Activated naive CD4-positive, alpha-beta T cell treated with Interleukin-2 at 50 U/mL for 16 hours (primary cell): Measurements from ENCODE around the gene AMZ1.

ENCODE experiments used
- DNase-seq: peaks from one replicate; pipeline ENCODE4 v3.0.0-alpha.2; 2020

AMZ1 gene

GRCh38 chr7:2651847-2652735 lies 35.9 kb upstream of the AMZ1 start:
- DNase-seq: no peak

DNA sequence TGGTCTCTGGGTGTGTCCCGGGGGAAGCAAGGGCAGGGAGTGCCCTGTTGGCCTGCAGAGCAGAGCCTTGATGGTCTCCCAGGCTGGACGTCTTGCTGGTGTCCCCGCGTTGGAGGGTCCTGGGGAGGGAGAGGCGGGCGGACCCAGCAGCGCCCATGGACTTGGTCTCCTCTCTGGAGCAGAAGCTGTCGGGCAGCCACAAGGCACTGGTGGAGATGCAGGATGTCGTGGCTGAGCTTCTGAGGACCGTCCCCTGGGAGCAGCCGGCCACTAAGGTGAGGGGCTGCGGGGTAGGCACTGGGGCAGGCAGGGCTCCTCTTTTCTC lies 35.3 kb upstream of the AMZ1 start:
- no peak for DNase-seq

DNA sequence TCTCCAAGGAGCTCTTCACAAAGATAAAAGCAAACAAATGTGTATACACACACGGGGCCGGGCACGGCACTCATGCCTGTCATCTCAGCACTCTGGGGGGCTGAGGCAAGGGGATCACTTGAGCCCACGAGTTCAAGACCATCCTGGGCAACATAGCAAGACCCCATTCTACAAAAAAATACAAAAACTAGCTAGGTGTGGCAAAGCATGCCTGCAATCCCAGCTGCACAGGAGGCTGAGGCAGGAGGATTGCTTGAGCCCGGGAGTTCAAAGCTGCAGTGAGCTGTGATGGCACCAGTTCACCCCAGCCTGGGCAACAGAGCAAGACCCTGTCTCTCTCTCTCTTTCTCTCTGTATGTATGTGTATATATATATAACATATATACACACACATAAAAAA lies 33.9 kb upstream of the AMZ1 start:
- DNase-seq: no peak

GRCh38 chr7:2655870-2656614 lies 32.0 kb upstream of the AMZ1 start:
- DNase-seq: no peak

GRCh38 chr7:2657208-2657607 lies 30.8 kb upstream of the AMZ1 start:
- no peak for DNase-seq

DNA sequence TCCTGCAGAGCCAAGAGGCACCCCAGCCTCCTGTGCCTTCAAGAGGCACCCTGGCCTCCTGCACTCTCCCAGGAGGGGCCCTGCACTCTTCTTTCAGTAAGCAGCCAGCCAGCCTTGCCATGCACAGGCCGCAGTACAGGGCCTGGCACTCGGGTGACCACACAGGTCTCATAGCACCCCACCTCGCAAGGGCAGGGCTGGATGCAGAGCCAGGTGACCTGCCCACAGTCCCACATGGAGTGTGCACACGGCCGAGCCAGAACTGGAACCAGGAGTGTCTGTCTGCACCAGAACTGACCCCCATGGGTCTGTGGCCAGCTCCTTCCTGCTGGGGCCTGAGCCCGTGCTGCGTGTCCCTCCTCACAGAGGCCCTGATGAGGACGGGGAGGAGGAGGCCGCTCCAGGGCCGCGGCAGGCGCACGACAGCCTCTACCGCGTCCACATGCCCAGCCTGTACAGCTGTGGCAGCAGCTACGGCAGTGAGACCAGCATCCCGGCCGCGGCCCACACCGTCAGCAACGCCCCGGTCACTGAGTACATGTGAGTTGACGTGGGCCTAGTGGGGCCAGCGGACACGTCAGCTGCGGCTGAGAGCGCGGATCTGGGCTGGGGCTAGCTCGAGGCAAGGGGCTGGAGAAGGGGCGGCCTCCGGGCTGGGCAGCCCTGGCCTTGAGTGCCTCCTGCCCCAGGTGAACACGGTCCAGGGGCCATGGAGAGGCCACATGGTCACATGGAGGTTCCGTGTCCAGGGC lies 29.9 kb upstream of the AMZ1 start:
- no peak for DNase-seq

- DNase-seq: no peak
These were observed 29.1 kb upstream of the AMZ1 start for GRCh38 chr7:2658941-2659340.

DNA sequence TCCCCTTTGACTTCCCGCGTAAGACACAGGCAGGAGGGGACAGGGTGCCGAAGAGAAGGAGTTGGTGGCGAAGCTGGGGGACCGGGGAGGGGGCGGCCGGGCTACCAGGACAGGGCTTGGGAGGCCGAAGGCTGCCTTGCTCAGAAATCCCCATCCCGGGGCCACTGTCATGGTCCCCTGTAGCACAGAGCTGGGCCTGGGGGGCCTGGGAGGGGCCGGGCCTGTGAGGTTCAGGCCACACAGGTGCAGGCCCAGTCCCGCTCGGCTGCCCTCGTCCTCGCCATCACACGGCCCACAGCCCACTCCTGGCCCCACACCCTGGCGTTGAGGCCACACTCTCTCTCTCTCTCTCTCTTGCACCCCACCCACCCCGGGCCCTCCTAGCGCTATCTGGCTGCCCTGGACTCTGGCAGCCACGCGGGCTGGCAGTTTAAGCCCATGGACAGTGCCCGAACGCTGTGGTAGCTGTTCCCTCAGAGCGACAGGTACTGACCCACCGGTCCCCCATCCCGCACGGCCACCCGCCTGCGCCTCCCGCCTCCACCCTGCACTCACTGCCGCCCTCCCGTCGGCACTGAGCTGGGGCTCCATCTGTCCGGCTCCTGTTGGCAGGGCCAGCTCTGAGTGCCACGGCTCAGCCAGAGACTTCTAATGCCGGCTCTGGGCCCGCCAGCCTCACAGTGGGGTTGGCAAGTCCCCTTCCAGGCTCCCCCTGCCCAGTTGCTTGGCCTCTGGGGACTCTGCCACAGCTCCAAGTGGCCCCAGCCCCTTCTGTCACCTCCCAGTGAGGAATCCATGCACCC lies 28.2 kb upstream of the AMZ1 start:
- no peak for DNase-seq

DNA sequence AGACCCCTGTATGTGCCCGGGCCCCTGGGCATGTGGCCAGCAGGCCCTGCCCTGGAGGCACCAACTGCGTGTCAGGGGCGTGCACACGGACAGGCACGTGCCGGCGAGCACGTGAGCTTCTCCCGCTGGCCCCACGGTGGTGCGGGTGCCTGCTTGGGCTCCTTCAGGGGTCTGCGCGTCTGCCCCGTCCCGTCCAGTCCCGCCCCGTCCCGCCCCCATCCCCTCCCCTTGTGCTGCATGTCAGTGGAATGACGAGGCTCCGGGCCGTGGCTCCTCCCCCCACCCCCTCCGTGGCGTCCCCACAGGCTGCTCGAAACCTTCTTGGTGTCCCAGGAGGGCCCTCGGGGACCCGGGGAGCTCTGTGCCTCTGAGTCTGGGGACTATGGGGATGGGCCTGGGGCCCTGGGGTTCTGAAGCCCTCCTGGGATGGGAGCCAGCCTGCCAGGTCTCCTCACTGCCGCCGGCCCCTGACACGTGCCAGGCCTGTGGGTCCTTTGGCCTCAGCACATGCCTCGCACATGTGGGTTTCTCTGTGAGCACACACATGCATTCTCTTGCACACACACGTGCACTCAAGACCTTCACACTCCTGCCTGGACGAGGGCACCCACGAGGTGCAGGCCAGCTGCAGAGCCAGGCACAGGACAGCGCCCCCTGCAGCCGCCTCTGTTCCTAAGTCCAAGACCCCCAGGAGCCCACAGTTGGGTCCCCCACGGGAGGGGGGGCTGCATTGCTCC lies 27.5 kb upstream of the AMZ1 start:
- no peak for DNase-seq

- DNase-seq: no peak
These were observed 26.9 kb upstream of the AMZ1 start for GRCh38 chr7:2661096-2661449.

- no peak for DNase-seq
These were observed 26.3 kb upstream of the AMZ1 start for GRCh38 chr7:2661602-2662272.

- DNase-seq: no peak
These were observed 25.5 kb upstream of the AMZ1 start for GRCh38 chr7:2662273-2663120.

DNA sequence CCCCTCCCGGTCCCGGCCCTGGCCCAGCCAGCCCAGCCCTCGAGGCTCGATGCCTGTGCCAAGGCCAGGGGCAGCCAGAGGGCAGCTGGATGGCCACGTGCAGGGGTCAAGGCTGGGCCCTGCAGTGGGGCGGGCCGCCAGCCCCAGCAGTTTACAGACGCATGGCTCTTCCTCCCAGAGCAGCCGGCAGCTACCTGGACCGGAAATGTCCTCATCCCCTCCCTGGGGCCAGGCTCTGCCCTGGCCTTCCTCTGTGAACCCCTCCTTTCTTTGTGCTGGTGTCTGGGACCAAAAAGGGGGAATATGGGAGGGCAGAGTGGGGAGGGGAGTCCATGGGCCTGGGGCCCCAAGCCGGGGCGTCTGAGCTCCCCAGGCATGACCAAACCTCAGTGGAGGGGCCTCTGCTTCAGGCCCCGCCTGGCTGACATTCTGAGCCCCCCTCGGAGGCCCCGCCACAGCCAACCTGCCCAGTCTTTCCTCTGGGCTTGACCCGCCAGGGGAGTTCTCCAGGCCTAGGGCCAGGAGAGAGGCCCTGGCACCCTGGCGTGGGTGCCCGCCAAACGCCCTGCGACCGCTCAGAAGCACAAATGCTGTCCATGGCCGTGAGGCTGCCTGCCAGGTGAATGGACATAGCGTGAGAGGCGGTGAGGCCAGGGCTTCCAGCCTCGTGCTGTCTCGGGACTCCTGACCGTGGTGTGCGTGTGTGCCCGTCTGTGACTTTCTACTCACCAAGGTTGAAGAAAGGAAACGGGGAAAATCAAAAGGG lies 24.7 kb upstream of the AMZ1 start:
- no peak for DNase-seq

GRCh38 chr7:2663960-2664359 lies 24.0 kb upstream of the AMZ1 start:
- no peak for DNase-seq

DNA sequence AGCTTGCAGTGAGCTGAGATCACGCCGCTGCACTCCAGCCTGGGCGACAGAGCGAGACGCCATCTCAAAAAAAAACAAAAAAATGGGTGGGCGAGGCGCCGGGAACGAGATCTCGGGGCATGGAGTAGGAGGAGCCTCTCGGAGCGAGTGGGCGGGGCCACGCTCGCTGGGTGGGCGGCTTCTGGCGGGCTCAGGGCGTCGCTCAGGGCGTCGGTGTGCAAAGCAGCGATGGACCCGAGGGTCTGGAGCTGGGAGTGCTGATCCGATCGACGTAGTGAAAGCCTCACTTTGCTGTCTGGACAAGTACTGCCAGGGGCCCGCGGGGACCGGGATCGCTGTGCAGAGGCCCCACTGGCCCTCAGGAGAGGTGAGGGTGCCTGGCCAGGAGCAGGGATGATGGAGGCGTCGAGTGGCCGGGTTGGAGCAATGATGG lies 22.6 kb upstream of the AMZ1 start:
- DNase-seq: no peak

- DNase-seq: no peak
These were observed 21.8 kb upstream of the AMZ1 start for GRCh38 chr7:2666155-2666554.

DNA sequence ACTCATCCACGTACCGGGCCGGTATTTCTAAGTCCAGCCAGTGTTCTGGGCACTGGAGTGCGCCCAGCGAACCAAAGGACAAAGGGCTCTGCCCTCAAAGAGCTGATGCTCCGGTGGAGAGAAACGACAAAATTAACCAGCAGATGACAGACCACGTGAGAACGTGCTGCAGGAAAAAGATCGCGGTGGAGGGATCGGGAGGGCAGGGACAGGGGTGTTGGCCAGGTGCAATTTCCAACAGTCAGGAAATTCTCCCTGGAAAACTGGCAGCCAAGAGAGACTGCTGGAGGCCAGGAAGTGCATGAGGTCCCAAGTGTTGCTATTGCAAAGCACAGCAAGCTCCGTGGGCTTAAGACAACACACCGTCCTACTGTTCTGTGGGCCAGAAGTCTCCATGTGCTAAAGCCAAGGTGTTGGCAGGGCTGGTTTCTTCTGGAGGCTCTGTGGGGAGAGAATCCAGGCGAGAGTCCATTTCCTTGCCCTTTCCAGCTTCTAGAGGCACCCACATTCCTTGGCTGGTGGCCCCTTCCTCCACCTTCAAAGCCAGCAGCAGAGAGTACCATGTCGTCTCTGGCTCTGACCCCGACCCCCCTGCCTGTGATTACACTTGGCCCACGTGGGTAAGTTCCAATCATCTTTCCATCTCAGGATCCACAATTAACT lies 21.3 kb upstream of the AMZ1 start:
- DNase-seq: no peak

- DNase-seq: no peak
These were observed 20.2 kb upstream of the AMZ1 start for GRCh38 chr7:2667843-2668242.

- DNase-seq: no peak
These were observed 19.6 kb upstream of the AMZ1 start for GRCh38 chr7:2668401-2668800.
